GM12801 (cell line): ENCODE data around the gene FASTKD2.

ENCODE experiments used
- TF ChIP-seq, protein P1 (sequence below): IDR thresholded peaks from one replicate; pipeline ENCODE4 v1.5.1; 2011; ENCODE audit warnings: control low read depth; ENCODE audit not compliant: insufficient read length; ENCODE audit errors: extremely low read depth

The FASTKD2 gene

DNA sequence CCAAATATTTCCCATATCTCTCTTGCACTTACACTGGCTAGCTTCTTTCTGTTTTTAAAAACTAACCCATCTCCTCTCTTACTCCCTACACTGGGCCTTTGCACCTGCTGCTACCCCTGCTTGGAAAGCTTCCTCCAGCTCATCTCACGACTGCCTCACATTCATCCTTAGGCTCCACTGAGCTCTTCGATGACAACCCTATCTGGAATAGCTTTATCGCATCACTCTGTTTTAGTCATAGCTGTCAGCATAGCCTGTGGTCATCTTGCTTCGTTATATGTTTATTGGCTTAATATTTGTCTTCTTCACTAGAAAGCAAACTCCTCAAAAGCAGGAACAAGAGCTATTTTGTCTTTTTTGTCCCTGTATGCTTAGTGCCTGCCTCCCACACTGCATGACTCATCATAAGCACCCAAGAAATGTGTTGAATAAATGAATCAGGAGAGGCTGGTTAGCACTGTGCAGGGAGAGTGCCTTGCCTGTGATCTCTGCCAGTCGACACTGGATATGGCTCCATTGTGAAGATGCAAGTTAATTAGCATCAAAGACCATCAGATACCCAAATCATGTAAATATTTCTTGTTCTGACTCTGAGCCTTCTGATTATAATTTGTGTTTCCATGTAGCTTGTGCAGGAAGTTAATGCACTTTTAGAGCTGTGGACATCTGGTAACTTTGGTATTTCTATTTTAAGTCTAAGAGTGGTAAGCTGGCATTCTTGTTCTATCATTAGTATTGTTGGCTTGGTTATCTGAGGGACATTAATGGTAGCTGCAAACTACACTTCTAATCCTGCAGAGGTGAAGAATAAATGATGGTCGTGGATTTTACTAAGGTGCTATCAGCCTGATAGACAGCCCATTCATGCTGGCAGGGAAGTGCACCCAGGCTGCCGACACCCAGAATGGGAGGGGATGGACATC, 36.9 kb upstream of the FASTKD2 start:
- TF ChIP-seq, protein P1, sequence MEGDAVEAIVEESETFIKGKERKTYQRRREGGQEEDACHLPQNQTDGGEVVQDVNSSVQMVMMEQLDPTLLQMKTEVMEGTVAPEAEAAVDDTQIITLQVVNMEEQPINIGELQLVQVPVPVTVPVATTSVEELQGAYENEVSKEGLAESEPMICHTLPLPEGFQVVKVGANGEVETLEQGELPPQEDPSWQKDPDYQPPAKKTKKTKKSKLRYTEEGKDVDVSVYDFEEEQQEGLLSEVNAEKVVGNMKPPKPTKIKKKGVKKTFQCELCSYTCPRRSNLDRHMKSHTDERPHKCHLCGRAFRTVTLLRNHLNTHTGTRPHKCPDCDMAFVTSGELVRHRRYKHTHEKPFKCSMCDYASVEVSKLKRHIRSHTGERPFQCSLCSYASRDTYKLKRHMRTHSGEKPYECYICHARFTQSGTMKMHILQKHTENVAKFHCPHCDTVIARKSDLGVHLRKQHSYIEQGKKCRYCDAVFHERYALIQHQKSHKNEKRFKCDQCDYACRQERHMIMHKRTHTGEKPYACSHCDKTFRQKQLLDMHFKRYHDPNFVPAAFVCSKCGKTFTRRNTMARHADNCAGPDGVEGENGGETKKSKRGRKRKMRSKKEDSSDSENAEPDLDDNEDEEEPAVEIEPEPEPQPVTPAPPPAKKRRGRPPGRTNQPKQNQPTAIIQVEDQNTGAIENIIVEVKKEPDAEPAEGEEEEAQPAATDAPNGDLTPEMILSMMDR = no peak

DNA sequence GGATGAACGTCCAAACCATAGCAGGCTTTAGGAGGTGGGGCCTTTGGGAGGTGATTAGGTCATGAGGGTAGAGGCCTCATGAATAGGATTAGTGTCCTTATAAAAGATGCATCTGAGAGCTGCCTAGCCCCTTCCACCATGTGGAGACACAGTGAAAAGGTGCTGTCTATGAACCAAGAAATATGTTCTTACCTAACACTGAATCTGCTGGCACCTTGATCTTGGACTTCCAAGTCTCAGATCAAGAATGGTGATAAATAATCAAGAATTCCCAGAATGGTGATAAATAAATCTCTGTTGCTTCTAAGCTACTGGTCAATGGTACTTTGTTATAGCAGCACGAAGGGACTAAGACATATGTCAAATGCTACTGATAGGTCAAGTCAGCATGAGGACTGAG, 32.1 kb upstream of the FASTKD2 start:
- TF ChIP-seq, protein P1 = no peak

DNA sequence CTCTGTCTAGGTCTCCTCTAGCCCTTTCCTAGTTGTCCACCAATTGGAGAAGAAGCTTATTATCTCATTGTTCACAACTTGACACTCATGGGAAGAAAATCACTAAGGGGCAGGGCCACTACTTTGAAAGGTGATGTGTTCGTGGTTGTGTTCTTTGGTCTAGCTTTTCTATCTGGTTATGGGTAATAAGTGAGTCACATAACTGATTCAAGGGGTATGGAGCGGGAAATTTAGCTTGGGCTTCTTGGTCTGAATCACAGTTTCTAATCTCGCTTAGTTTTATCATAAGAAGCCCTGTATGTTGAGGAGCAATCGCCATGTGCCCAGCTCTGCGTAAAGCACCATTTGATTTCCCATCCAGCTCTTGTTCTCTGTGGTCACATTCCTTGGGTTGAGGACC, 28.5 kb upstream of the FASTKD2 start:
- TF ChIP-seq, protein P1 = no peak

DNA sequence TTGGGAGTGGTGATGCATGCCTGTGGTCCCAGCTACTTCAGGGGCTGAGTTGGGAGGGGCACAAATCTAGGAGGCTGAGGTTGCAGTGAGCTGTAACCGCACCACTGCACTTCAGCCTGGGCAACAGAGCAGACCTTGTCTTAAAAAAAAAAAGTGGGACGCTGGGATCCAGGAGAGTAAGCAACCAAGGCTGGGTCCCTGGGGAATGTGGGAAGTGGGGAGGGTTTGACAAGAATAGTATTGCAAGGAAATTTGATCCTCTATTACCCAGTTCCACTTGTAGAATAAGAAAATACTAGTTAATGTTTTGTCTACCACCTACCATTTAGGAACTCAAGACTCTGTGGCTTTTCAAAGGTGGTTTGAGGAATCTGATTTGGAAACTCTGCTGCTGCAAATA, 26.1 kb upstream of the FASTKD2 start:
- TF ChIP-seq, protein P1 = no peak

DNA sequence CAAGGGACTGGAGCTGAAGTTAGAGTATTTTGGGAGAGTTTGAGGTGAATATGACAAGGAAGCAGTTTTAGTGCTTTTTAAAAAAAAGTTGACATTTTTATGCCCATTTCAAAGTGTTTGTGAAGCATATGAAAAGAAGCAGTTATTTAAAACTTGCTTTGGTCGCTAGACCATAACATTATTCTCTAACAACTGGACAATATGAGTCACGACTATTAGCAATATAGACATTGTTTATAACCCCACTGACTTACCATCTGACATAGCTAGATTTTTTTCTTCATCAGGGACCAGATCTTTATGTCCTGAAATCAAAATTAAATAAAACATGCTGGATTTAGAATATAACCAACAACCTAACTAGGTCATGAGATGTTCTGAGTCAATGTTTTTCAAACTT, 24.6 kb upstream of the FASTKD2 start:
- TF ChIP-seq, protein P1 = no peak

DNA sequence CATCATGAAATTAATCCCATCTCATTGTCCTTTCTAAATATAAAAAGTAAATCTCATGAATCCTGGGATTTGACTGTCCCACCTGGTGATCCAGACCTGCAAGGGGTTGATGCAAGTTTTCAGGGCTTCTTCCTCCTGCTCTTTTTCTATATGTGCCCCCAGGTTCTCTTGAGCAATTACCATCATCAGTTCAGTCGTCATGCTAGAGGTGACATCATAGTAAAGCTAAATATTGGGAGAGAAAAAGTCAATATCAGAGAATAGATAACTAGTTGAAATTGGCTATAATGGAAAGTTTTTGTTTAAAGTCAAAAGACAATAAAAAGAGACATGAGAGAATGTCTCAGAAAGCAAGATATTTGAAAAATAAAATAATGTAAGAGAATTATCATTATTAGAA, 8.6 kb upstream of the FASTKD2 start:
- TF ChIP-seq, protein P1 = no peak

DNA sequence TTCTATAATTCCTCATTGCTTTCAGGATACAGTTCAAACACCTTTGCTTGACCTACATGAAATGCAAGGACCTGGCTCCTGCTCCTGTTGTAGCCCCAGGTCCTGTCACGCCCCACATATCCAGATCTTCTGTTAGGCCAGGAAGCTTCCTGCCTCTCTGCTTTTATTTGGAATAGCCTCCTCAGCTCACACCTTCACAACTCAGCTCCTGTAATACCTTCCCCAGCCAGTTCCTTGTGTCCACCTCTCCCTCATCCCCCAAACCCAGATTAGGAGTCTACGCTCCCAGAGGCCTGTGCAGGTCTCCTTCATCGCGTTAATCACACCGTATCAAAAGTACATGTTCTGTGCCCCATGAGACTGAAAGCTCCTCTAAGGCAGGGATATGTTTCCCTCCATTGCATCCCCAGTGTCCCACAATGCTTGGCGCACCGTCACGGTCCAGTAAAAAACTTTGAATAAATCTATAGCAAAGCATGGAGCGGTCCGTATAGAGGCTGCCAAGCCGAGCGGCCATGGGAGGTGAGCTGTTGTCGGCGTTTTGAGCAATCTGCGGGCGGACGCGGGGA, 649 bp upstream of the FASTKD2 start:
- TF ChIP-seq, protein P1 = no peak
